HEK293T (cell line): ENCODE data around the gene REXO1.

Experiments used
- ARNT ChIP-seq: fragments of 450-650 bp; IDR thresholded peaks from 2 replicates; pipeline ENCODE4 v1.6.1; 2017; ENCODE audit warnings: mild to moderate bottlenecking
- FOXA1 ChIP-seq: fragments of 450-650 bp; IDR thresholded peaks from 2 replicates; pipeline ENCODE4 v1.6.1; 2016; ENCODE audit warnings: mild to moderate bottlenecking
- TARDBP ChIP-seq: fragments of 450-650 bp; IDR thresholded peaks from 2 replicates; pipeline ENCODE4 v1.6.1; 2016

GRCh38 chr19:1854039-1854541 lies 5.8 kb upstream of the REXO1 start:
- no peak for TF ChIP-seq FOXA1
- no peak for TF ChIP-seq ARNT
- TF ChIP-seq TARDBP: no peak
